Smooth muscle cell (in vitro differentiated cells): ENCODE results near the gene SPATA21. TPM values are rescaled to one million over a fixed set of nuclear protein-coding genes. Genes with fewer than 3 reads are reported as not detected.

ENCODE experiments used
- DNase-seq: peaks from one replicate; lab custom pipeline; 2025; ENCODE audit not compliant: unreplicated experiment; lab: John Stamatoyannopoulos, UW
- H2AFZ ChIP-seq: fragments of 200-600 bp; sonication (generic); 2 replicates; pipeline ENCODE4 v1.6.0; 2016; ENCODE audit warnings: antibody characterized with exemption, low read depth, mild to moderate bottlenecking
- H3F3A ChIP-seq: fragments of 200-600 bp; sonication (generic); 2 replicates; pipeline ENCODE4 v1.6.0; 2017; ENCODE audit warnings: antibody characterized with exemption, low read depth
- H3K27ac ChIP-seq: fragments of 200-600 bp; sonication (generic); 2 replicates; pipeline ENCODE4 v1.5.1; 2016; ENCODE audit warnings: low read depth, mild to moderate bottlenecking
- H3K27me3 ChIP-seq: fragments of 200-600 bp; sonication (generic); 2 replicates; pipeline ENCODE4 v1.6.1; 2016; ENCODE audit warnings: low read depth, mild to moderate bottlenecking
- H3K36me3 ChIP-seq: fragments of 200-600 bp; sonication (generic); 2 replicates; pipeline ENCODE4 v1.5.1; 2016; ENCODE audit warnings: low read depth
- H3K4me1 ChIP-seq: fragments of 200-600 bp; sonication (generic); 2 replicates; pipeline ENCODE4 v1.5.1; 2016; ENCODE audit warnings: low read depth
- H3K4me2 ChIP-seq: fragments of 200-600 bp; sonication (generic); 2 replicates; pipeline ENCODE4 v1.6.0; 2016; ENCODE audit warnings: mild to moderate bottlenecking
- H3K4me3 ChIP-seq: fragments of 200-600 bp; sonication (generic); 2 replicates; pipeline ENCODE4 v1.5.1; 2016; ENCODE audit warnings: mild to moderate bottlenecking
- H3K79me2 ChIP-seq: fragments of 200-600 bp; sonication (generic); 2 replicates; pipeline ENCODE4 v1.6.0; 2016; ENCODE audit warnings: low read depth, mild to moderate bottlenecking
- H3K9ac ChIP-seq: fragments of 200-600 bp; sonication (generic); 2 replicates; pipeline ENCODE4 v1.6.0; 2016; ENCODE audit warnings: low read depth
- H3K9me3 ChIP-seq: fragments of 200-600 bp; sonication (generic); replicated peaks from 2 replicates; pipeline ENCODE4 v1.5.1; 2016; ENCODE audit warnings: low read depth
- H4K20me1 ChIP-seq: fragments of 200-600 bp; sonication (generic); 2 replicates; pipeline ENCODE4 v1.6.0; 2016; ENCODE audit warnings: low read depth
- CTCF ChIP-seq: fragments of 200-600 bp; sonication (generic); IDR thresholded peaks from 2 replicates; pipeline ENCODE4 v1.5.1; 2017; ENCODE audit warnings: borderline replicate concordance, mild to moderate bottlenecking, antibody characterized with exemption; ENCODE audit not compliant: insufficient read depth, poor library complexity, severe bottlenecking
- WGBS: methylation state at CpG from one replicate; pipeline ENCODE4 v1.1.7; 2016; ENCODE audit warnings: low lambda C conversion rate; 5-methylcytosine and 5-hydroxymethylcytosine counted together
- polyA plus RNA-seq: library from polyadenylated mRNA; unstranded; fragments of >200 nt; fragmentation: Nextera tagmentation; extraction: Ambion mirVana; gene quantifications from 2 replicates; pipeline ENCODE4 v1.2.1, GENCODE V29; 2016
- total RNA-seq: library from RNA; depleted of rRNA; stranded (reverse); fragments of >200 nt; gene quantifications from 2 replicates; pipeline ENCODE4 v1.2.3, GENCODE V29; 2014

The SPATA21 gene
- total and polyA plus RNA-seq, 2 experiments from 2014 or later = not detected

DNA sequence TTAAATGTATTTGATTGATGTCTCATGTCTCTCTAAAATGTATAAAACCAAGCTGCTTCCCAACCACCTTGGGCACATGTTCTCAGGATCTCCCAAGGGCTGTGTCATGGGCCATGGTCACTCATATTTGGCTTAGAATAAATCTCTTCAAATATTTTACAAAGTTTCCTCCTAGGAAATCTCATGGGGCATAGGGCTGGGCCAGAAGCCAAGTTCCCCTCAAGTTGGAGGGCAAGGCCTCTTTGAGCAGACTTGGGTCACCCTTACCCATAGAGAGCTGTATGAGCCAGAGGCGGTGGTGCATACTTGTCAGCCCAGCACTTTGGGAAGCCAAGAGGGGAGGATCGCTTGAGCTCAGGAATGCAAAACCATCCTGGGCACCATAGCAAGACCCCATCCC is 82.6 kb downstream of the SPATA21 start:
- no peak for DNase-seq
- H3K79me2 ChIP-seq = peaks cover 26% of the 10 kb centered on the region
- no peak for TF ChIP-seq CTCF
- H3F3A ChIP-seq = no peaks in the 10 kb centered on the region
- H3K27ac ChIP-seq = no peak overlapping the region
- H3K4me1 ChIP-seq = peaks cover 12% of the 10 kb centered on the region
- no peak overlapping the region for H2AFZ ChIP-seq
- no peaks in the 10 kb centered on the region for H3K27me3 ChIP-seq
- WGBS = 91% methylated on average over 2 of the region's 2 CpGs
- no peak overlapping the region for H3K4me2 ChIP-seq
- H3K4me3 ChIP-seq = no peak overlapping the region
- peaks cover 15% of the 10 kb centered on the region for H4K20me1 ChIP-seq
- H3K9me3 ChIP-seq = no peaks in the 10 kb centered on the region
- no peaks in the 10 kb centered on the region for H3K36me3 ChIP-seq
- H3K9ac ChIP-seq = no peak overlapping the region

- peak overlapping the region; percentile 79 for H2AFZ ChIP-seq
- peaks cover 18% of the 10 kb centered on the region for H3K4me1 ChIP-seq
- no peaks in the 10 kb centered on the region for H3K27me3 ChIP-seq
- peaks cover 40% of the 10 kb centered on the region for H3K79me2 ChIP-seq
- no peaks in the 10 kb centered on the region for H3K36me3 ChIP-seq
- WGBS = 69% methylated on average over 11 of the region's 11 CpGs
- H4K20me1 ChIP-seq = peaks cover 31% of the 10 kb centered on the region
- H3K9me3 ChIP-seq = no peaks in the 10 kb centered on the region
- no peak for DNase-seq
- peak overlapping the region; percentile 94 for H3K4me2 ChIP-seq
- TF ChIP-seq CTCF = no peak
- H3F3A ChIP-seq = no peaks in the 10 kb centered on the region
- peak overlapping the region; percentile 93 for H3K27ac ChIP-seq
- peak overlapping the region; percentile 97 for H3K4me3 ChIP-seq
- H3K9ac ChIP-seq = peak overlapping the region; percentile 96
These were observed 84.2 kb downstream of the SPATA21 start for GRCh38 chr1:16352842-16353535.

- H2AFZ ChIP-seq = peak within 1 kb of the TSS; percentile 87
- DNase-seq = peak; percentile 78
- H3K36me3 ChIP-seq = no peaks in the 10 kb centered on the region
- H4K20me1 ChIP-seq = peaks cover 39% of the 10 kb centered on the region
- peak within 1 kb of the TSS; percentile 93 for H3K27ac ChIP-seq
- no peaks in the 10 kb centered on the region for H3F3A ChIP-seq
- 1% methylated on average over 79 of the region's 81 CpGs for WGBS
- H3K4me2 ChIP-seq = peak within 1 kb of the TSS; percentile 94
- H3K9ac ChIP-seq = peak within 1 kb of the TSS; percentile 96
- no peaks in the 10 kb centered on the region for H3K27me3 ChIP-seq
- H3K4me1 ChIP-seq = peaks cover 18% of the 10 kb centered on the region
- no peaks in the 10 kb centered on the region for H3K9me3 ChIP-seq
- H3K79me2 ChIP-seq = peaks cover 47% of the 10 kb centered on the region
- TF ChIP-seq CTCF = peak; percentile 20
- peak within 1 kb of the TSS; percentile 97 for H3K4me3 ChIP-seq
These were observed 85.0 kb downstream of the SPATA21 start, which contains the start of gene FBXO42 for GRCh38 chr1:16351994-16352841. Gene FBXO42 (minus strand): TSS chr1:16352480. CDS start chr1:16315418, 37,062 bp downstream.
